Cerebellar cortex (tissue), 1 donor: ENCODE data around the gene CENPT.

Experiments
- DNase-seq: peaks from one replicate; pipeline ENCODE4 v3.0.0-alpha.2; 2015; ENCODE audit warnings: low spot score

CENPT gene, protein sequence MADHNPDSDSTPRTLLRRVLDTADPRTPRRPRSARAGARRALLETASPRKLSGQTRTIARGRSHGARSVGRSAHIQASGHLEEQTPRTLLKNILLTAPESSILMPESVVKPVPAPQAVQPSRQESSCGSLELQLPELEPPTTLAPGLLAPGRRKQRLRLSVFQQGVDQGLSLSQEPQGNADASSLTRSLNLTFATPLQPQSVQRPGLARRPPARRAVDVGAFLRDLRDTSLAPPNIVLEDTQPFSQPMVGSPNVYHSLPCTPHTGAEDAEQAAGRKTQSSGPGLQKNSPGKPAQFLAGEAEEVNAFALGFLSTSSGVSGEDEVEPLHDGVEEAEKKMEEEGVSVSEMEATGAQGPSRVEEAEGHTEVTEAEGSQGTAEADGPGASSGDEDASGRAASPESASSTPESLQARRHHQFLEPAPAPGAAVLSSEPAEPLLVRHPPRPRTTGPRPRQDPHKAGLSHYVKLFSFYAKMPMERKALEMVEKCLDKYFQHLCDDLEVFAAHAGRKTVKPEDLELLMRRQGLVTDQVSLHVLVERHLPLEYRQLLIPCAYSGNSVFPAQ

DNA sequence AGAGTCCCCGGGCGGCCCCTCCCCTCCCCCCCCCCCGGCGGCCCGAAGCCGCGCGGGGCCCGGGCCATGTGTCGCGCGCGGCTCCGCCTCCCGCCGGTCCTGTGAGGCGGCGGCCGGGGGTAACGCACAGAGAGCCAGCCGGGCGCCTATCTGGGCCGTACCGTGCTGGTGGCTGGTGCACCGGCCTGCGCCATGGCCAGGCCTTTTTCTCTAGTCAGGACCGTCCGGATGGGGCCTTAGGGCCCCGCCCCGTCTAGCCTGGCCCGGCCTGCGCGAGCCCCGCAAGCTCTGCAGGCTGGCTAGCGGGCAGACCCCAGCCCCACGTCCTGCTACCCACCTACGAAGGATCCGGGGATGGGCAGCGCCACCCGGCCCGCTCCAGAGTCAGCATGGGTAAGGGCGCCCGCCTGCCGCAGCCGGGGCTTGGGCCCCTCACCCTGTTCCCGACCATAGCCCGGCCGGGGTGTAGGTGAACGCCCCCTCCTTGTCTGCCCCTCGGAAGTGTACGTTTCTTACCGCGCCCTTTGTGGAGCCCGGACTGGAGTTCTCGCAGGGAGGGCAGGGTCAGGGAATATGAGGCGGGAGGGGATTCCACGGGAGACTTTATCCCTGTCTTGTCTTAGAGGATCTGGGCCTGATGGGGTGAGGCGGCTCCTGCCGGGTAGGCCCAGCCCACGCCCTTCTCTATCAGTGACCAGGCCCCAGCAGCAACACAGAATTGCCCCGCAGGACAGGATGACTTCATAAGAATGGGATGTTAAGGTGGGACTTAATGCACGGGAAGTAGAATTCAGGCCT, at the start of gene CENPT:
Gene CENPT, minus strand, starts transcription at position 630 of the 798 bp plus-strand sequence. CDS start 13,834 bp downstream, outside the sequence.
- DNase-seq: no peak

DNA sequence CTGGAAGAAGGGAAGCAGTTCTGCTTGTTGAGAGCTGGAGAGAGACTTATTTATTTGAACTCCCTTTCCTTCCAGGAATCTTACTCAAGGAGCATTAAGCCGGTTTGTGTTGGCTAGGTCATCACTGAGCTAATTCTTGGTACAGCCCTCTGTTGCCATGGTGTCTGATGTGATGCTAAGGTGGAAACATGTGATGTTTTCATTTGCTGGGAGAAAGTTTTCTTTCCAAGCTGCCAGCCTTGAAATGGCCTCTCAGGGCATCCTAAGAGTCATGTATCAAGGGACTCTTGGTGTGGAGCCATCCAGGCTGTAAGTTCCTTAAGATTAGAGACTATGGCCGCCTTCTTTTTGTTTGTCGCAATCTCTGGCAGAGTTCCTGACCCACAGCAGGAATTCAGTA, 49.7 kb upstream of the CENPT start:
- peak; percentile 18 for DNase-seq

DNA sequence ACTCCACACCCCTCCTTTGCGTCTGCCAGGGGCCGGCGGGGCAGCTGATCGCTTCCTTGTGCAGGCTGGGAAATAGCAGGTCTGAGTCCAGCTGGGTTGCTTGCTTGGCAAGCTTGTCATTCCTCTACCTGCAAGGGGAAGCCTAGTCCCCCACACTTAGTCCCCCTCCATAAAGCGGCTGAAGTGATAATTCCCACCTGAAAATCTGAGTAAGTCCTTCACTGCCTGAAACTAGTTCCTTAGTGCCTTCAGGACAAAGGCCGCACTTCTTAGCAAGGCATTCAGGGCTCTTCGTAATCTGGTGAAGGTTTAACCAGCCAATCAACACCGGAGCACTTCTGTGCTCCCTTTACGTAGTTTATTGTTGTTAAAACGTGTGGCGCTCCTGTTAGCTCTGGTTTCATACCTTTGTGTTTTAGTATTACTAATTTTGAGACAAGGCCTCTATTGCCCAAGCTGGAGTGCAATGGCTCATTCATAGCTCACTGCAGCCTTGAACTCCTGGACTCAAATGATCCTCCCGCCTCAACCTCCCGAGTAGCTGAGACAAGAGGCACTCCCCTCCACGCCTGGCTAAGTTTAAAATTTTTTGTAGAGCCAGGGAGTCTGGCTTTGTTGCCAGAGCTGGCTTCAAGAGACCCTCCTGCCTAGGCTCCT, 46.4 kb upstream of the CENPT start:
- no peak for DNase-seq

DNA sequence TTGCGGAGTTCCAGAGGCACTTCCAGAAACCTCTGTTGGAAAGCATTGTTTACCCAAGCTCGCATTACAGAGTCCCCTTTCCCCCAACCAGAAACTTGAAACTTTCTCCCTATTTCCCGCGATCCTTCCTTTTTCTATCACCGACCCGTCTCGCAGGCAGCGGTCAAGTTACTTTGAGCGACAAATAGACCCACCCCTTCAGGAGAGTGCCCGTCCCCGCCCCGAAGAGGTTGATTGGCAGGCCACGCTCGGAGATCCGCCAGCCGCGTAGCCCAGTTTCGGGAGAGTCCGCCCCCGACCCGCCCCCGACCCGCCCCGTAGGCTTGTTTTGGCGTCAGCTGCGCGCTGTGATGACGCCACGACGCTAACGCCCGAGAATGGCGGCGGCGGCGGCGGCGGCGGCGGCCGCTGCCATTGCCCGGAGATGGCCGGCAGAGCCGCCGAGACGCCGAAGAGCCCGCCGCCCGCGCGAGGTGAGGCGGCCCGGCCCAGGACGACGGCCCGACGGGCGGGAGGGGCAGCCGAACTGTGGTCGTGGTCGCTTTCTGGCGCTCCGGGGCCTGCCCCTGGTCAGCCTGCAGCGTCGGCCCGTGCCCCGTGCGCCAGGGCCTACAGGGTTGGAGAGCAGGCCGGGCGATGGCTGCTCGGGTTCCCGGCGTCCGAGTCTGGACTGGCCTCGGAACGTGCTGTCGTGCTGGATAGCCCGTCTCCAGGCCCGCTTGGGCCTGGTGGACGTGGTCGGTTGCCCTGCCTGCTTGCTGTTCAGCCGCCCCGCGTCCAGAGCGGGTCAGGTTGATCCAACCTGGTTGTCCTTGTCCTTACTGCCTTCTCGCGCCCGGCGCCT, 45.6 kb upstream of the CENPT start, which contains the start of gene PSKH1:
Gene PSKH1, plus strand, starts transcription at position 356 of the 844 bp plus-strand sequence. CDS start 15,496 bp downstream, outside the sequence.
- peak; percentile 97 for DNase-seq

DNA sequence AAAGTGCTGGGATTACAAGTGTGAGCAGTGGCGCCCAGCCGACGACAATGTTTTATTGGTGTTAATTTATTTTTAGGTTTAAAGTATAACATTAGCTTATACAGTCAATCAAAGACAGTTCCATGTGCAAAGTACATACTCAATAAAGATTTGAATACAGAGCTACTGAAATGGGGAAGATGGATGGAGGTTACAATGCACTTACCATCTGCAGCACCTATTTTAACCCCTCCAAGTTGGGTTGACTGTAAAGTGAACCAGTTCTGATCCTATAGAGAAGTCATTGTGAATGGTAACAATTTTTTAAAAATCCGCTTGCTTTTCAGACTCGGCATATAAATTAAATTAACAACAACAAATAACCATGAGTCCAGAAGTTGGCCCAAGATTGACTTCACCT, 44.9 kb upstream of the CENPT start:
- DNase-seq: no peak

DNA sequence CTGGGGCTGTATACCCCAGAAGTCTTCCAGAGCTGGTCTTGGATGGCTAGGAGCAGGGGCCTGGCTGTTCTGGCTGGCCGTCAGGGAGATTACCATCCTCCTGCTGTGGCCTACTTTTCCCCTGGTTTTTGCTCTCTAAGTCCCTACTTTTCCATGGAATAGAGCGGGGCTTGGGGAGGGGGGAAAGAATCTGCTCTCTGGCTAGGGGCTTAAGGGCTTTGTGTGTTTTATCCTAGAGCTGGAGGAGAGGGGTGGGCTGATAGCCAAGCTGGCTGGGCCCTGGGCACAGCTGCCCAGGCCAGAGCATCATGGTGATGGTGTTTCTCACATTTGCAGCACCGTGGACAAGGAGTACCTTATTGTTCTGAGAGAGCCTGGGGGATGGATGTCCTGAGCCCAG, 40.8 kb upstream of the CENPT start:
- no peak for DNase-seq

DNA sequence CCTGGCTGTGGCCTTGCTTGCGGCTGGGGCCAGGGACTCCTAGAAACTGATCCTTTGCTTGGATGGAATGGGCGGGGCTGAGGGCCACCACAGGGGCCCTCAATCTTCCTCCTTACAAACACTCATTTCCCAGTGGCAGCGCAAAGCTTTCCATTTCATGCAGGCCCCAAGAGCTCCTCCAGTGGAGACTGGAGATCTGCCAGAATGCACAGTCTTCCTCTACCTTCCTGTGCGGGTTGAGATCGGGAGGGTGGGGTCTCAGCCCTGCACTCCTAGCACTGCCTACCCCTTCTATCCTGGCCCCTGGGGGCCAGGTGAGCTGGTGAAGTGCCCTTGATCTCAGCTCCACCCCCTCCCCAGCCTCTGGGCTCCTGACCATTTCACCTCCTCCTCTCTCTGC, 38.9 kb upstream of the CENPT start:
- no peak for DNase-seq

DNA sequence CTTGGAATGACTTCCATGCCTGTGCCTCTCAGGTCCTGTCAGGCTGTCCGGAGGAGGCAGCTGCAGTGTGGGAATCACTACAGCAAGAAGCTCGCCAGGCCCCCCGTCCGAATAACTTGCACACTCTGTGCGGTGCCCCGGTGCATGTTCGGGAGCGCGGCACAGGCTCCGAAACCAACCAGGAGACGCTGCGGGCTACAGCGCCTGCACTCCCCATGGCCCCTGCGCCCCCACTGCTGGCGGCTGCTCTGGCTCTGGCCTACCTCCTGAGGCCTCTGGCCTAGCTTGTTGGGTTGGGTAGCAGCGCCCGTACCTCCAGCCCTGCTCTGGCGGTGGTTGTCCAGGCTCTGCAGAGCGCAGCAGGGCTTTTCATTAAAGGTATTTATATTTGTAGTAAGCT, 38.5 kb upstream of the CENPT start:
- DNase-seq: no peak

DNA sequence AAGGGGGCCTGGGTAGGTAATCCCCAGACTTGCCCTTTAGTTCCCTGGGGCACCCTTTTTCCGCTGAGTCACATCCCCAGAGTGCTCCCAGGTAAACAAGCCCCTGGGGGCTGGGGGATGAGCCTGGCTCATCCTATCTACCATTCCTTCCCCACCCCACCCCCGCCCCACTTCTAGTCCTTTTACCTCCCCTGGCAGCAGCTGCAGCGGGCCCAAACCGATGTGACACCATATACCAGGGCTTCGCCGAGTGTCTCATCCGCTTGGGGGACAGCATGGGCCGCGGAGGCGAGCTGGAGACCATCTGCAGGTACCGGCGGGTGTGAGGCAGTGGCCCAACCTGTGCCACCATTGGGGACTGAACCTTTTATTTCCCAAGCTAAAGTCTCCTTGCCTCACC, 38.1 kb upstream of the CENPT start:
- no peak for DNase-seq

DNA sequence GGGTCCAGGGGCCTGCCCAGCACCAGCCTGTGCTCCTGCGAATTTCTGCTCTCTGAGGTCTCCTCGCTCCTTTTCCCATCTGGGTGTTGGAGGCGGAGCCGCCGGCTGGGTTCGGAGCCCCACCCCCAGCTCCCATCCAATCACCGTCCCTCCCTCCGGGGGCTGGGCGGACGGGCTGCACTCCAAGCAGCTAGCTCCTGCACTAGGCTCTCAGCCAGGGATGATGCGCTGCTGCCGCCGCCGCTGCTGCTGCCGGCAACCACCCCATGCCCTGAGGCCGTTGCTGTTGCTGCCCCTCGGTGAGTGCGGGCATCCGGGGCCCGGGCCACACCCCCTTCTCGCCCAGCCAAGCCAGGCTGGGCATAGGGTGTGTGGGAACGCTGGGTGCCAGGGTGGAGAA, 37.2 kb upstream of the CENPT start, which contains the start of gene NRN1L:
Gene NRN1L, plus strand, starts transcription at position 202 of the 400 bp plus-strand sequence. Its CDS starts 19 bp downstream, at position 221.
- DNase-seq: peak; percentile 88

DNA sequence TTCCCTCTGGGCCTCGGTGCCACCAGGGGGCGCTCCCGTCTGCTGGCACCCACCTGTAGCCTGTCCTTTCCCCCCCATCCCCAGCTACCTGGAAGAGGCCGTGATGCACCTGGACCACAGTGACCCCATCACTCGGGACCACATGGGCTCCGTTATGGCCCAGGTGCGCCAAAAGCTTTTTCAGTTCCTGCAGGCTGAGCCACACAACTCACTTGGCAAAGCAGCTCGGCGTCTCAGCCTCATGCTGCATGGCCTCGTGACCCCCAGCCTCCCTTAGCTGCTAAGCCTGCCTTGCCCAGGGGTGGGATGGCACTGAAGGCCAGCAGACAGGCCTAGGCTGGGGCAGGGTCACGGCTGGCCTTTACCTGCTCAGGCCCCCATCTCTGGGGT, 36.4 kb upstream of the CENPT start:
- peak; percentile 52 for DNase-seq

DNA sequence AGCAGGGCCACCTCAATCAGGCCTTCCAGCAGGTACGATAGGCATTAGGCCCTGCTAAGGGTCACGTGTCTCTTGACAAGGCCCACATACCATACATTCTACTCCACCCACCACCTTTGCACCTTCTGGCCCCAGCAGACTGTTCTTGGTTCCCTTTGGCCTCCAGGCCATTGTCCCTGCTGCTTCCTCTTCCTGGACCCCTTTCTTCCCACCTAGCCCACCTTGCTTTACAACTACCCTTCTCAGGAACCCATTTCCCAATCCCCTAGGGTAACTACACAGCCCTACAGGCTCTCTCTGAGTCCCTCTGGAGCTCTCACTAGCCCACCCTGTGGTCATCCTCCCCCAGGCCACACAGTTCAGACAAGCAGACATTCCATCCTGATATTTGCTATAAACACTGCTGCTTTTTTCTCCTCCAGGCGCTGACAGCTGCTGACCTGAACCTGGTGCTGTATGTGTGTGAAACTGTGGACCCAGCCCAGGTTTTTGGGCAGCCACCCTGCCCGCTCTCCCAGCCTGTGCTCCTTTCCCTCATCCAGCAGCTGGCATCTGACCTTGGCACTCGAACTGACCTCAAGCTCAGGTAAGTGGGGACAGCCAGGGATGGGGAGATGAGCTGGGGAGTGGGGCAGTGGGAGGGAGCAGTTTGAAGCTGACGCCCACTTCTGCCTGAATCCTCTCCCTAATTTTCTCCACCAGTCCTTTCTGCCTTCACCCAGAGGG, 35.8 kb upstream of the CENPT start:
- no peak for DNase-seq

DNA sequence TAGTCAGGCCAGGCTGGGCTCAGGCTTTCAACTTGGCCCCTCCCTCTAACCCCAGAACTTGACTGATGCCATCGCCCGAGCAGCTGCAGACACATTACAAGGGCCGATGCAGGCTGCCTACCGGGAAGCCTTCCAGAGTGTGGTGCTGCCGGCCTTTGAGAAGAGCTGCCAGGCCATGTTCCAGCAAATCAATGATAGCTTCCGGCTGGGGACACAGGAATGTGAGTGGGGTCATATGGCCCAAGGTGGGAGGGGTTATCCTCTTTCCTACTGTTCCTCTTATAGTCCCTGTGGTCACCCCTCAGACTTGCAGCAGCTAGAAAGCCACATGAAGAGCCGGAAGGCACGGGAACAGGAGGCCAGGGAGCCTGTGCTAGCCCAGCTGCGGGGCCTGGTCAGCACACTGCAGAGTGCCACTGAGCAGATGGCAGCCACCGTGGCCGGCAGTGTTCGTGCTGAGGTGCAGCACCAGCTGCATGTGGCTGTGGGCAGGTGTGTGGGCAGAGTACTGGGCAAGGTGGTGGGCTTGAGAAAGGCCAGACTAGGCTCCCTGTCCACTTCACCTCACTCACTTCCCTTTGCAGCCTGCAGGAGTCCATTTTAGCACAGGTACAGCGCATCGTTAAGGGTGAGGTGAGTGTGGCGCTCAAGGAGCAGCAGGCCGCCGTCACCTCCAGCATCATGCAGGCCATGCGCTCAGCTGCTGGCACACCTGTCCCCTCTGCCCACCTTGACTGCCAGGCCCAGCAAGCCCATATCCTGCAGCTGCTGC, 35.1 kb upstream of the CENPT start:
- no peak for DNase-seq

DNA sequence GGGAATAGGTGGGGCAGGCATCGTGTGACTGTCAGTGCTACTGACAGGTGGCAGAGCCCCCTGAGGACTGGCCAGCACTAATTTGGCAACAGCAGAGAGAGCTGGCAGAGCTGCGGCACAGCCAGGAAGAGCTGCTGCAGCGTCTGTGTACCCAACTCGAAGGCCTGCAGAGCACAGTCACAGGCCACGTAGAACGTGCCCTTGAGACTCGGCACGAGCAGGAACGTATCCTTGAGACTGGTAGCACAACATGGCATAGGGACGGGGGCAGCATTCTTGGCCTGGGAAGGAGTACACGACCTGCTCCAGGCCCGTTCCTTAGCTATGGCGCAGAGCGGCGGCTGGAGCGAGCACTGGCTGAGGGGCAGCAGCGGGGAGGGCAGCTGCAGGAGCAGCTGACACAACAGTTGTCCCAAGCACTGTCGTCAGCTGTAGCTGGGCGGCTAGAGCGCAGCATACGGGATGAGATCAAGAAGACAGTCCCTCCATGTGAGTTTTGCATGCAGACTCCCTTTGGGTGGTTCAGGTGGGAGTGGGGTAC, 34.2 kb upstream of the CENPT start:
- peak; percentile 84 for DNase-seq

DNA sequence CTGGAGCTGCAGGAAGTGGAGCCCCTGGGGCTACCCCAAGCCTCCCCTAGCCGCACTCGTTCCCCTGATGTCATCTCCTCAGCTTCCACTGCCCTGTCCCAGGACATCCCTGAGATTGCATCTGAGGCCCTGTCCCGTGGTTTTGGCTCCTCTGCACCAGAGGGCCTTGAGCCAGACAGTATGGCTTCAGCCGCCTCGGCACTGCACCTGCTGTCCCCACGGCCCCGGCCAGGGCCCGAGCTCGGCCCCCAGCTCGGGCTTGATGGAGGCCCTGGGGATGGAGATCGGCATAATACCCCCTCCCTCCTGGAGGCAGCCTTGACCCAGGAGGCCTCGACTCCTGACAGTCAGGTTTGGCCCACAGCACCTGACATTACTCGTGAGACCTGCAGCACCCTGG, 33.1 kb upstream of the CENPT start:
- DNase-seq: no peak

DNA sequence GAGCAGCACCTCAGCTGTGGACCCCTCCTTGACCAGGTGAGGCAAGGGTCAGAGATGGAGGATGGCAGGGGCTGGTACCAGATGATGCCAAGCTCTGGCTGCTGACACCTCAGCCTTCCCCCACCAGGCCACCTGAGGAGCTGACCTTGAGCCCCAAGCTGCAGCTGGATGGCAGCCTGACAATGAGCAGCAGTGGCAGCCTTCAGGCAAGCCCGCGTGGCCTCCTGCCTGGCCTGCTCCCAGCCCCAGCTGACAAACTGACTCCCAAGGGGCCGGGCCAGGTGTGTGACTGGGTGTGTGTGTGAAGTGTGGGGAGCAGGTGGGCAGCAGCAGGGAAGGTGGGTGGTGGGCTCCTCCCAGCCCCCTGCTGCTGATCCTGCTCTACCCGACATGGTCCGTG, 32.4 kb upstream of the CENPT start:
- no peak for DNase-seq

DNA sequence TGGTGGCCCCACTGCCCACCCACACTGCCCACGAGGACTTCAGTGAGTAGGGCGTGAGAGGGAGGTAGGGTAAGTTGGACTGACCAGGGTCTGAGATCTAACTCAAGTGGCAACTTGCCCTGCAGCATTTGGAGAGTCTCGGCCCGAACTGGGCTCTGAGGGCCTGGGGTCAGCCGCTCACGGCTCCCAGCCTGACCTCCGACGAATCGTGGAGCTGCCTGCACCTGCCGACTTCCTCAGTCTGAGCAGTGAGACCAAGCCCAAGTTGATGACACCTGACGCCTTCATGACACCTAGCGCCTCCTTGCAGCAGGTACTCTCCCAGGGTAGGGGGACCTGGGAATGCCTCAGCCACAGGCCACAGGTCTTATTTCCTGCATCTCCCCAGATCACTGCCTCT, 32.0 kb upstream of the CENPT start:
- no peak for DNase-seq

DNA sequence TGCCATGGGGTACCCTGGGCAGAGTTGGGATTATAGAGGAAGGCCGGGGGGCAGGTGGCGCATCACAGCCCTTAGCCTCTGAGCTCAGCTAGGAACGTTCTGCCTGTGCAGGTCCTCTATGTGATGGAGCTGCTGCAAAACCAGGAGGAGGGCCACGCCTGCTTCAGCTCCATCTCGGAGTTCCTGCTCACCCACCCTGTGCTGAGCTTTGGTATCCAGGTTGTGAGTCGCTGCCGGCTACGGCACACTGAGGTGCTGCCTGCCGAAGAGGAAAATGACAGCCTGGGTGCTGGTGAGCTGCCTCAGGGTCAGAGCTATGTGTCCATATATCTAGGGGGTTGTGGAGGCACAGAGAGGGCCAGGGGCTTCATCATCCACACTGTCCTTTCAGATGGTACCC, 31.4 kb upstream of the CENPT start:
- no peak for DNase-seq

DNA sequence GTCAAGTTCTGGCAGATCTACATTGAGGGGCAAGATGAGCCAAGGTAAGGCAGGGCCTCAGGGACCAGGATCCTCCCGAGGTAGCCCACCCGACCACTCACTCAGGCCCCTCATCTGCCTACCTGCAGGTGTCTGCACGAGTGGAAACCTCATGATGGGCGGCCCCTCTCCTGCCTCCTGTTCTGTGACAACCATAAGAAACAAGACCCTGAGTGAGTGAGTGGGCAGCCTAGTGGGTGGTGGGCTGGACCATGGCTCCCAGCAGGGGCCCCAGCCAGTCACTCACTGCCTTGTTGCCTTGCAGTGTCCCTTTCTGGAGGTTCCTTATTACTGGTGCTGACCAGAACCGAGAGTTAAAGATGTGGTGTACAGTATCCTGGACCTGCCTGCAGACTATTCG, 30.7 kb upstream of the CENPT start:
- no peak for DNase-seq

DNA sequence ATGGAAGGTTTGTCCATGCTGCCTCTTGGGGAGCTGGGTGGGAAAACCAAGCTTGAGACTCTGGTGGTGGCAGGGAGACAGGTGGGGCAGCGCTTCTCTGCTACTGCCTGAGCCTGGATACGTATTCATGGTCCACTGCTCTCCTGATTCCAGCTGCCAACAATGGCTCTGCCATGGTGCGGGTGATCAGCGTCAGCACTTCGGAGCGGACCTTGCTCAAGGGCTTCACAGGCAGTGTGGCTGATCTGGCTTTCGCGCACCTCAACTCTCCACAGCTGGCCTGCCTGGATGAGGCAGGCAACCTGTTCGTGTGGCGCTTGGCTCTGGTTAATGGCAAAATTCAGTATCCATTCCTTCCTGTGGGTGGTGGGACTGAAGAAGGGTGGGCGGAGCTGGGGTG, 29.6 kb upstream of the CENPT start:
- no peak for DNase-seq
